Posterior cingulate gyrus (tissue), 11 donors: ENCODE results near the gene PRCC.
A peak's percentile ranks its signal among the peaks of the same experiment; 100 is the strongest.

Experiments
- DNase-seq, 10 donors: peaks; one replicate each; pipeline versions ENCODE4 v3.0.0 to v3.0.0-alpha.2; 2020 to 2021; ENCODE audit warnings: mixed read lengths in 3 of 10
- intact Hi-C: fragments of 100-400 bp; cut with DNase I; formaldehyde crosslinking; loops from one replicate; pipeline ENCODE4 v1.15.1; 2023

PRCC gene

DNA sequence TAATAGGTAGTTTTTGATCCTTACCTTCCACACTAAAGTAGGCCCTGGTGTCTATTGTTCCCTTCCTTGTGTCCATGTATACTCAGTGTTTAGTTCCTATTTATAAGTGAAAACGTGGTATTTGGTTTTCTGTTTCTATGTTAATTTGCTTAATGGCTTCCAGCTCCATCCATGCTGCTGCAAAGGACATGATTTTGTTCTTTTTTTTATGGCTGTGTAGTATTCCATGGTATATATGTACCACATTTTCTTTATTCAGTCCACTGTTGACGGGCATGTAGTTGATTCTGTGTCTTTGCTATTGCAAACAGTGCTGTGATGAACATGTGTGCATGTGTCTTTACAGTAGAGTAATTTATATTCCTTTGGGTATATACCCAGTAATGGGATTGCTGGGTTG lies 20.8 kb downstream of the PRCC start:
- DNase-seq = no peak
- intact Hi-C loops = no loop called here

DNA sequence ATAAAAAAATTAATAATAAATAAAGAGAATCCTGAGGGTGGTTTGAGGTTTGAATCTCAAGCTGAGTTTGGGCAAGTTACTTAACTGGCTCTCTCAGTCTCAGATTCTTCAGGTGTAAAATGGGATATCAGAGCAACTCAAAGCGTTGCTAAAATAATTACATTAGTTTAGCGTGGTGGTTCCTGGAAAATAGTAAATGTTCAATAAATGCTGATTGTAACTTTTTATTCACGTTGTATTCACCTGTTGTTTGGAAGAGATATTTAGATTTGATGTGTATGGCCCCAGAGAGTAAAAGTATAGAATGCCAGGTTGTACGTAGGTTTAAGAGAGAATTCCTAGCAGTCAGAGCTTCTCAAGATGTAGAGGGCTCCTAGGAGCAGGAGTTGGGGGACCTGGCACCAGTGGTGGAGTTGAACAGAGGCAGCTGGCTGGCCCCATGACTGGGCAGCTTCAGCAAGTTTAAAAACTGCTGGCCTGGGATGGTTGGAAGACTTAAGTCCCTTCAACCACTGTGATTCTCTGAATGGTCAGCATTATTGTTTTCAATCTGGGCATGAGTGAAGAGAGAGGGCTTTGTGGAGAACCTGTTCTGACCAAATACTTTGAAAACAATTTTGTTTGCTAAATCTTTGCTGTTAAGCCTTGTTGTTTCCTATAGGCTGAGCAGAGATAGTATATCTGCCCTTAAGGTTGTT lies 22.4 kb downstream of the PRCC start:
- no peak for DNase-seq
- intact Hi-C loops = no loop called here

DNA sequence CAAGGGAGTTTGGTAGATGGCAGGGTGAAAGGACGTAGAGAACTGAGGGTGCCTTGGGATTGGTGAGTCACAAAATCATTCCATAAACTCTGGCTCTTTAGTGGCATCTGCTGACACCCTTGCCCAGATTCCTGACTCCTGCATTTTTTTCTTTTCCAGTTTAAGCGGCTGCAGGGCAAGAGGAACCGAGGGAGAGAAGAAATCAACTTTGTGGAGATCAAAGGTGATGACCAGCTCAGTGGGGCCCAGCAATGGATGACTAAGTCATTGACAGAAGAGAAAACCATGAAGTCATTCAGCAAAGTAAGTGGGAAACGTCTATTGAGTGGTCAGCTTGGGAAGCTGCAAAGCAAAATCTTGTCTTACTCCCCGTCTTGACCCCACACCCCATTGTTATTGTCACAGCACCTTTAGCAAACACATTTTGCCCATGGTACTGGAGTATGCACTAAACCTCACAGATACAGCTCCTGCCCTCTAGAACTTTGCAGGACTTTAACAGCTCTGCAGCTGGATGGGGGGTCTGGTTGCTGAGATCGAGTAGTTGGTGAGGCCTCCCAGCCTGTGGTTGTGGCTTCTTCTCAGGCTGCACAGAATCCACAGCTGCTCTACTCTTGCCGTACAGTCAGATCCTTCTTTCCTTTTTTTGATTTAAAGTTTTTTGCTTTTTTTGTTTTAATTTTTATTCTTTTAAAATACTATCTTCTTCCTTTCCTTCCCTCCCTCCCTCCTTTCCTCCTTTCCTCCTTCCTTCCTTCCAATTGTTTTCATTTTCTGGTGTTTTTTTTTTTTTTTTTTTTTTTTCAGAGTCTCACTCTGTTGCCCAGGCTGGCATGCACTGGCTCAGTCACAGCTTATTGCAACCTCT lies 27.4 kb downstream of the PRCC start:
- intact Hi-C loops = loop anchor here (5.0 kb wide), 2 partner anchors 68 to 98 kb away; partner anchors contain the start of genes NTRK1 and PEAR1
- peak in 1 of 10 donors; percentile 49 for DNase-seq

DNA sequence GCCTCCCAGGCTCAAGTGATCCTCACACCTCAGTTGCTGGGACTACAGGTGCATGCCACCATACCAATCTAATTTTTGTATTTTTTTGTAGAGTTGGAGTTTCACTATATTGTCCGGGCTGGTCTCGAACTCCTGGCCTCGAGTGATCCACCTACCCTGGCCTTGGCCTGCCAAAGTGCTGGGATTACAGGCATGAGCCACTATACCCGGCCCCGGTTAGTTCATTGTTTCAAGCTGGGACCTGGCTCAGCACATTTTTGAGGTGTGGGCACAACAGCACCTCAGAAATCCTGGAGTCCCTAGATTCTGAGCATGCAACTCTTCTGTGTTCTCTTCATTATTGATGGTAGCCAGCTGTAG lies 28.0 kb downstream of the PRCC start:
- intact Hi-C loops = loop anchor here (5.0 kb wide), 2 partner anchors 67 to 97 kb away; partner anchors contain the start of genes NTRK1 and PEAR1

DNA sequence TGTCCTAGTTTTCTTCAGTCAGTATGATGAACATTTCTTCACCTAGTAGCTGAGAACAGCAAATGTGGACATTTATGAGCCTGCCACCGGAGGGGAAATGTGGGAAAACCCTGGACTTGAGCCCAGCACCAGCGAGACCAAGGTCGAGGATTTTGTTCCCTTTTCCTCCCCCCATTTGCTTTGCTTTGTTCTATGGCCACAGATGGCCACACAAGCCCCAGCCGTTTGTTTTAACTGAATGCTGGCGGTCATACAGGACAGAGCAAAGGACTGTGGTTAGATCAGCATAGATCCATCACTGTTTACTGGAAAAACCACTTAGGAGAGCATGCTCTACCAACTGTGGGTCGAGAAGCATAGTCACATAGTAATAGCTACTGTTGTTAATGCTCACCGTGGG lies 28.5 kb downstream of the PRCC start:
- peak in 6 of 10 donors; percentile 35 to 92 (median 49) for DNase-seq

More for the DNA sequence above, 28.0 kb downstream of the PRCC start:
- peak in 1 of 10 donors; percentile 45 for DNase-seq

DNA sequence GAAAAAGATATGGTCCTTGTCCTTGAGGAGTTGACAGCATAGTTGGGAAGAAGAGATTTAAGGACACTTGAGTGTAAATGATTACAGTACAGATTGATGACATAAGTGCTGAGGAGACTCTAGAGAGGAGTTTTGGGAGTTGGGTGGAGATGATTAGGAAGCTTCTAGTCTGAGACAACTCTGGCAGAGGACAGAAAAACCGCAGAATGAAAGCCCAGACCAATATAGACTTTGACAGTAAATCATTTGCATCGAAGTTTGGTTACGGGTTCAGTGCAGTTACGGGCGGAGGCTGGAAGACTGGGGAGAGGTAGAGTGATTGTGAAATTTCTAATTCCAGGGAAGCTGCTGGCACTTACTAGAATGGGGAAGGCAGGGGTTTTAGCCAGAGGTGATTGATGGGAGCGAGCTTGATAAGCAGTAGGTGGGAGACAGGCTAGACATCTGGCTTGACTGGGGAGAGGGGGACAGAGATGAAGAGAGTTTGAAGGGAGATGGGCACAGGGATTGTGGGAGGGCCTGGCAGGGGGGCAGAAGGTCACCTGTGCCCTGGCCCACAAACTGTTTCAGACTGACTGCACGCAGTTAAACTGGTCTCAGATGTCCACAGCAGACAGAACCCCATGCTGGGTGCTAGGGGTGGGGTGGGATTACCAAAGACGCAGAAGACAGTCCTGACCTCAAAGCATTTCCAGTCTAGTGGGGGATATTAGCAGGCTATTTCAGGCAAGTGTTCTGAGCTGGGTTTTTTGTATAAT lies 29.2 kb downstream of the PRCC start:
- intact Hi-C loops = loop anchor here (5.0 kb wide), 2 partner anchors 66 to 96 kb away; partner anchors contain the start of genes NTRK1 and PEAR1
- DNase-seq = no peak

More for the DNA sequence above, 28.5 kb downstream of the PRCC start:
- intact Hi-C loops = loop anchor here (5.0 kb wide), 2 partner anchors 67 to 97 kb away; partner anchors contain the start of genes NTRK1 and PEAR1

DNA sequence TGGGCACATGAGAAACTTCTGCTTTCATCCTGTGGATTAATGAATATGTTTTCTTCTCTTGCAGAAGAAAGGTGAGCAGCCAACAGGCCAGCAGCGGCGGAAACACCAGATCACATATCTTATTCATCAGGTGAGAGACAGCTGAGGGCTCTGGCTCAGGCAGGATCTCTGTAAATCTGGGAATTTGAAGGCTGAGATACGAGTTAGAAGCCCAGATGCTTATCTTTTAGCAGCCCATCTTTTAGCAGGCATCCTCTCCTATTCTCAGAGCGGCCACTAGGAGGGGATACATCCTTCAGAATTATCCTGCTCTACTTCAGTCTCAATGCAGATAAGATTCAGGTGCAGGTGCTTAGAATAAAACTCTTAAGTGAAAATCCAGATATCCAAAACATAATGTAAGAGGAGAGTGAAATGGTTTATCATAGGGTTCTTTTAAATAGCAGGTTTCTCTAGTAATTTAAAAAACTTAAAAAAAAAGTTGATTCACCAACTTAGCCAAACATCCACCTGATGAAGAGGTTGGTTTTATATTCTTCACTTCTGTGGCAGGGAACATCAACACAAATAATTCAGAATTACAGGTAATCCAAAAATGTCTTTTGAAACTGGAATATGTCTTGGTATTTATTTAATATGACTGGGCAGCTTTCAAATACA lies 30.0 kb downstream of the PRCC start:
- DNase-seq = peak in 4 of 10 donors; percentile 33 to 46 (median 36)

DNA sequence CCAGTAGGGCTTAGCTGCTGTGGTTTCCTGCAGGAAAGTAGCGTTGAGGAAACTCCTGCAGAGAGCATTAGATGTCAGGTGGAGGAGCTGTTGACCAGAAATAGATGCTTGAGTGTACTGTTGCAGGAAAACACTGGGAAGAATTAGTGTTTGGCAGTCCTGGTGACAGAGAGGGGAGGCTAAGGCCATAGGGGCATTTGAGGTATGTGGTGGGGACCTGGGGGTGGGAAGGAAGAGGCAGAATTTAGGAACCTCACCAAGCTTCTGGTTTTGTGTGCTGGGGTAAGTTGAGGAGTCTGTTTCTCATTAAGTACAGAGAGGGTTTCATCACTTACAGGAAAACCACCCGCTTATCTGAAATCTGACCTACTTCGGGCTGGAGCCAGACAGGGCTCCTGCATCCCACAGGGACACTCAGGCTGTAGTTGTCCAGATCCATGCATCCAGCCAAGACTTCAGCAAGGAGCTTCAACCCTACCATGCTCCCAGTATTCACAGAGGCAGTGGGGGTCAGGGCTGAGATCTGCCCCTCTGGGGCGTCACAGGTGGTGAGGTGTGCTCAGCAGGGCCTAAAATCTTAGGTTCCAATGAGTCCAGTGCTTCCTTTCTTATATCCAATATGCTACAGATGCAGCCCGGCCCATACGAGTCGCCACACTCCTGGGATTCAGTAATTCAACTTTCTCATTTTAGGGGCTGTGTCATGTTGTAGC lies 34.2 kb downstream of the PRCC start:
- DNase-seq = no peak
- intact Hi-C loops = no loop called here

More for the DNA sequence above, 30.0 kb downstream of the PRCC start:
- intact Hi-C loops = loop anchor here (5.0 kb wide), 2 partner anchors 65 to 95 kb away; partner anchors contain the start of genes NTRK1 and PEAR1

DNA sequence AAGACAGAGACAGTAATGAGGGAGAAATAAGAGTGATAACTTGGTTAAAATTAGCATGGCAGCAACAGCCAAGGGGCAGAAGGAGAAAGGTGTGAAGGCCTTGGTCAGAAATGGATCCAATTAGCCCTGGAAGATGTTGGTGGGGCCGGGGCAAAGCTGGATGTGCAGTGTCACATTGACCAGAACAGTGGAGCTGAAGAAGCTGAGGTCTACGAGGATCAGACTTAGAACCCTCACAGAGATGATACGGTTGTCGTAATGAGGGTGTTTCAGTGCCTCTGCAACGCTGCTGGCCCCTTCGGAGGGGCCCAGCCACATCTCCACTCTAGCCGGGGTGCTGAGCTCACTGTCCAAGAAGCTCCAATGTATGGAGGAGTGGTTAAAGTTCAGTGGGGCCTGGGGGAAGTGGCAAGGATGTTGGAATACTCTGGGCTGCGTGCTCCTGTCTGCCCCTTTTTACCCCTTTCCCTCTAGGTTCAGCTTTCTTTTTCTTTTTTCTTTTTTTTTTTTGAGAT lies 35.1 kb downstream of the PRCC start:
- peak in 1 of 10 donors; percentile 19 for DNase-seq
- intact Hi-C loops = no loop called here

DNA sequence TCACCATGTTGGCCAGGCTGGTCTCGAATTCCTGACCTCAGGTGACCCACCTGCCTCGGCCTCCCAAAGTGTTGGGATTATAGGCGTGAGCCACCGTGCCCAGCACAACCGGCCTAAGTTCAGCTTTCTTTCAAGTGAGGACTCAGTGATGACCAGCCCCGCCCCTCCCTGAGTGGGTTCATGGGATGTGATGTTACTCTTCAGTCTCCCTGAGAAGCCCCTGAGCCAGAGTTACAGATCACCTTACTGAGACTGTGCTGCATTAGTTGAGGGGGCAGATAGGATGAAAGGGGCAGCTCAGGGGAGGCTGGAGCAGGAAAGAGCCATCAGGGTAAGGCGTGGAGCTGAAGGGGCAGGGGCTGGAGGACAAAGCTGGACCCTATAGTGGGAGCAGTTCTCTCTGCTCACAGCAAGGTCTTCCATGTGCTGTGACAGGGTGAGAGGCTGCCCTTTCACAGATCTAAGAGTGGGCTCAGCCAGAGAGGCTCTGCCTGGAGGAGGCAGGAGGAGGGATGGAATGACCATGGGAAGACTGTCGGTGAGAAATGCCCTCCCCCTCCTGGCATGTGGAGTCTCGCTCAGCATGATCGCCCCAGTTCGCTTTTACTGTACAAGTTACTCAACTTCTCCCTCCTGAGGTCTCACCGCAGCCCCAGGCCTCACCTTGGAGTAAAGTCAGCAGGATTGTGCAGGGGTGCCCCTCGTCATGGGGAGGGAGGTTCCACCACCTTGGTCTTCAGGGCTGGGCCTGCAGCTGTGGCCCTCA lies 35.9 kb downstream of the PRCC start:
- intact Hi-C loops = no loop called here
- DNase-seq = no peak

DNA sequence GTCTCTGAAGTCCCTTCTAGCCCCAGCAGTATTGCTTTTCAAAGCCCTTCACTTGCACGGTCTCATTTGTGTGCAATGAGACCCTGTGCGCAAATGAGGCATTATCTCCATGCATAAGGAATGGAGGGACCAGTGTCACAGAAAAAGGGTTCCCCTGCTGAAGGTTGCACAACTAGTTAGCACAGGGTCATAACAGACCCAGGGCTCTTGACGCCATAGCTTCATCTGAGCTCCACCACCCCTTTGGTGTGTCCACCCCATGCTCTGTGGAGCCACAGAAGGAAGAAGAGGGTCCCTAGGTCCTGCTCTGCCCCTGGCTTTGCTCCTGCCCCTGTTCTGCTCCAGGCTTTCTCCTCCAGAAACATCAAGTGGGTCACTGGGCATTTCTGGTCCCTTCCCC lies 36.7 kb downstream of the PRCC start:
- DNase-seq = no peak
- intact Hi-C loops = no loop called here

DNA sequence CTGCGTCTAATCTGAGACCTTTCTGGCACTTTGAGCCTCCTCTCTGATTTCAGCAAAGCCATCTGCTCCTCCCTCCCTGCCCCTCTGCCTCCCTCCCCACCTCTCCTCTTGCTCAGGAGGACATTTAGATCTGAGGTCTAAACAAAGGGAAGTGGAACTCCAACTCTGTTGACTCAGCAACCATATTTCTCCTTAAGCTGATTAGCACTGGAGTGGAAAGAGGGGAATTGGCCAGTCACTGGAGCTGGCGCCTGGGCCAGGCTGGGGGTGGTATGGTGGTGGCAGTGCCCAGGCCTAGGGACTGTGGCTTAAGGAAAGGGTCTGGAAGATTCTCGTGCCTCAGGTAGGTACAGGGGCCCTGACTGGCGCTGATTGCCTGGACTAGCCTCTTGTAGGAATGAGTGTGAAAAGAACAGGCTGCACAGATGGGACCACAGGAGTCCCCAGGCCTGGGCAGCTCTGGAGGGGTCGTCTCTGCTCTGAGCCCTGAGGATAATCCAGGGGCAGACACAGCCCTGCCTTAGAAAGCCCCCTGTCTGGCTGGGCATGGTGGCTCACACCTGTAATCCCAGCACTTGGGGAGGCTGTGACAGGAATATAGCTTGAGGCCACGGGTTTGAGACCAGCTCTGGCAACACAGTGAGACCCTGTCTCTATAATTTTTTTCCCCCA lies 37.4 kb downstream of the PRCC start:
- intact Hi-C loops = no loop called here

DNA sequence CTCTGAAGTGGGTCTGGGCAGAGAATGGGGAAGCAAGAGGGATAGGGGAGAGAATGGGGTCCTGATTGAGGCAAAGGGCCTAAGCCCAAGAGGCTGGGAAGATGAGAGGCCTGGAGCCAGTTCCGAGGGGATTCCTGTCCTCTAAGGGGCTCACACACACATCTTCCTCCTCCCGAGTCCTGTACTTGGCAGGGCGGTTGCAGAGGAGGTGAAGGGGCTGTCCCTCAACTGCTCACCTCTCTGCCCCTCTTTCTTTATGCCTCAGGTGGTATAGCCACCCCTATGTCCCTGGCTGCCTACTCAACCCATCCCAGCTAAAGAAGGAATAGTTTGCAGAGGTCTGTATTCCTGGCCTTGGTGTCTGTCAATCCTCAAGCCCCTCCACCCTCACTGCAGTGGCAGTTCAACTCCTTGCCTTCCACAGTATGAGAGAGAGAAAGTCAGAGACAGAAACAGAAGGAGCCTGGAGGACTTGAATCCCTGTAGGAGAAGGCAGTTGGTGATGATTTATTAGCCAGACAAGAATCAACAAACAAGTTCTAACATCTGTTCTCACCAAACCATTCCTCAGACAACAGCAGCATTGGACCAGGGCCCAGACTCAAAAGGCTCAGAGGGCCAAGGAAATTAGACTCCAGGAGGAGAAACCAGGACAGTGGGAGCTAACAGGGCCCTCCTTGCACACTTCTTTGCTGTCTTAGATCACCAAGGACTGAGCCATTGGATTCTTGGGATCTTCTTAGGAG lies 38.6 kb downstream of the PRCC start:
- DNase-seq = peak in 2 of 10 donors; percentile 27 to 33
- intact Hi-C loops = no loop called here

More for the DNA sequence above, 37.4 kb downstream of the PRCC start:
- DNase-seq = peak in 2 of 10 donors; percentile 24 to 63

DNA sequence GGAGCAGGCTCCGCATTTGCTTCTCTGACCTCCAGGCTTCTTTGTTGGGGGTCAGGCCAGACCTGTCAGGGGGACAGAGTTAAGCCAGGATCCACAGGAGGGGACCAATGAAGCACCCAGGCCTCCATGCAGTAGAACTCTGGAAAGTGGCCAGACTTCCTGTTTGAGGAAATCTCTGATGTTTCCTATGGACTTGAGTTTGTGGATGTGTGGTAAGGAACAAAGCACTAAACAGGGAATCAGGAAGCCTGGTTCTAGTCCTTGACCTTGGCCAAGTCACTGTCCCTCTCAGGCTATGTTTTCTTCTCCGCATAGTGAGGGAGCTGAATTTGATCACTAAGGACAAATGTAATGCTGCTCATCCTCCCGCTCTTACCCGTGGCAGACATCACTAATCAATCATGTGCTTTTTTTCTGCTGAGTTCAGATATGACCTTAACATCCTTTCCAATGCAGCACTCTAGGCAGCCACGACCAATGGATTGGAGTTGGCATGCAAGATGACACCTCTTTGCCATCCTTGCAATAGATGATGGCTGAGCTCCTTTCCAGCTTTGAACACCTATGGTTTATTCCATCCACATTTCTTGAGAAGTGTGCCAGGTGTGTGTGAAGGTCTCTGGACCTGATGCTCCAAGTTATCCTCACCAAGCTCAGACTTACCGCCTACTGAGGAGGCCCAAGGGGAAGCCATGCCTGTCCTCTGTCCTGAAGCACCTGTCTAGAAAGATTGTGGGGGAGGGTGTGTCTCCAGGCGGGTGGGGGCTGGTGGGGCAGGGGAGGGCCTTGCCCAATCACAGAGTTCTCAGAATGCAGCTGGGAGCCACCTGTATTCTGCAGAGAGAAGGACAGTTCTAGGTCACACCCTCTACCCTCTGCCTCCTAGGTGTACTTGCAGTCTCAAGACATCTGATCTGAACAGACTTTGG lies 39.4 kb downstream of the PRCC start:
- intact Hi-C loops = no loop called here
- peak in 2 of 10 donors; percentile 9 to 24 for DNase-seq

DNA sequence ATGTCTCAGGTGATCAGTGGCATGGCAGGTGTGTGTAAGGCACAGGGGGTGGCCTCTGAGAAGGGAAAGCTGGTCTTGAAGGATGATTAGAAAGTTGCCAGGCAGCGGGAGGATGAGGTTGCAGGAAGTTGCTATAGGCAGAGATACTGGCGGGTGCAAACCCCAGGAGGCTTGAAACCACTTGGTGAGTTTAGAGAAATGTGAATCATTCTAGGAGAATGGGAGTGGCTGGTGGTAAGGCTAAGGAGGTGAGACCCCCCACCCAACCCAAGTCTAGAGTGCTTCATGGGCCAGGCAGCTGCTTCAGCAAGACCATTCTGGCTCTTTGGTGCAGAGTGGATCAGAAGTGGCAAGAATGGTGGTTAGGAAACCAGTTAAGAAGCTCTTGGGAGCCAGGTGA lies 40.3 kb downstream of the PRCC start:
- DNase-seq = peak in 2 of 10 donors; percentile 38 to 42
- intact Hi-C loops = no loop called here
